GM18505 (cell line): ENCODE results near the gene CT45A6.
"Not testable (repeated sequence)": the region's sequence is repeated elsewhere in the genome, so short reads cannot be mapped to it uniquely, and the experiment has no call there.

Experiments
- ATAC-seq: cut with Tn5 transposase; IDR thresholded peaks from one replicate; pipeline ENCODE4 v1.9.1; 2021; ENCODE audit not compliant: unreplicated experiment

CT45A6 gene

GRCh38 chrX:135802687-135803086 lies at the start of gene CT45A6:
CT45A6 (minus strand) TSS chrX:135802787; CDS start chrX:135798993, 3,794 bp downstream.
- not testable (repeated sequence) for ATAC-seq

GRCh38 chrX:135837180-135837579 lies 34.6 kb upstream of the CT45A6 start, which contains the start of gene CT45A7:
CT45A7 (minus strand) TSS chrX:135837280; CDS start chrX:135833533, 3,747 bp downstream.
- ATAC-seq = not testable (repeated sequence)

- ATAC-seq = not testable (repeated sequence)
Measured at GRCh38 chrX:135819912-135820311, 17.3 kb upstream of the CT45A6 start, which contains the start of gene CT45A2. CT45A2 (minus strand) TSS chrX:135820012; CDS start chrX:135816265, 3,747 bp downstream.

- ATAC-seq = not testable (repeated sequence)
Measured at GRCh38 chrX:135785403-135785802, 17.2 kb downstream of the CT45A6 start, which contains the start of gene CT45A5. CT45A5 (minus strand) TSS chrX:135785503; CDS start chrX:135781729, 3,774 bp downstream.

GRCh38 chrX:135768091-135768490 lies 34.5 kb downstream of the CT45A6 start, which contains the start of gene CT45A3:
CT45A3 (minus strand) TSS chrX:135768191; CDS start chrX:135764444, 3,747 bp downstream.
- not testable (repeated sequence) for ATAC-seq

- not testable (repeated sequence) for ATAC-seq
Measured at GRCh38 chrX:135744739-135745138, 57.8 kb downstream of the CT45A6 start.
